HG02973 (cell line): ENCODE measurements around the gene DKC1.
"Not testable (repeated sequence)": the region's sequence is repeated elsewhere in the genome, so short reads cannot be mapped to it uniquely, and the experiment has no call there.

ENCODE experiments used
- ATAC-seq: cut with Tn5 transposase; IDR thresholded peaks from one replicate; pipeline ENCODE4 v1.9.1; 2021; ENCODE audit warnings: moderate library complexity; ENCODE audit not compliant: unreplicated experiment

DKC1 gene

DNA sequence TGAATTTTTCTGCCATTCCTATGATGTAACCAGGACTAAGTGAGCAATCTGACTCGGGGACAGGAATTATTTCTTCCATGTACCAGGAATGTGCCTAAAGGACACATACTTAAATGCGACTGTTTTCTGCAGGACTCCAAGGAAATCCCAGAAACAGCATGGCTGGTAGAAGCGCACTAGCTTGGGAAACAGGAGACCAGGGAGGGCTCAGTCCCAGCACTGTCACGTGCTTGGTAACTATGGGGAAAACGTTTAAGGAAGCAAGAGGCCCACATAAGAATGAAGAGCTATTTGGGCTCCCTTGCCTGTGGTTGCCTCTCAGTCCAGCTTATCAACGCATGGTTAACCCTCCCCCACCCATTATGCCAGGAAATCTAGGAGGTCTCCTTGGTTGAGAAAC lies 23.1 kb downstream of the DKC1 start:
- ATAC-seq: no peak

DNA sequence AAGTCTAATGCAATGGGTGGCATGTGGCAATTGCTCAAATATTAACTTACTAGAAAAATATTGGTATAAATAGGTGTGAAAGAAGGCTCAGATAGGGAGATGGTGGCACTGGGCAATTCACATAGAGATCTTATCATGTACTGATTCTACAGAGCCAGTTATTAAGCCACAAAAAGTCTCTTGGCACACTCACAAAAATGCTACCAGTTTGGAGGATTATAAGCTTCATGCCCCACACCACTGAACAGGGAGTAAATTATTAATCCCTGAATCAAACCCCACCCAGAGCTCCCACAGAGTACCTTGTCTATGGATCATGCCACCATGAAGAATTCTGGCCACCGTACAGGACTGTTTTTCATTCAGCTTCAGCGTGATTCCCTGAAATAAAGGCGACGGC lies 28.8 kb downstream of the DKC1 start:
- ATAC-seq: no peak

DNA sequence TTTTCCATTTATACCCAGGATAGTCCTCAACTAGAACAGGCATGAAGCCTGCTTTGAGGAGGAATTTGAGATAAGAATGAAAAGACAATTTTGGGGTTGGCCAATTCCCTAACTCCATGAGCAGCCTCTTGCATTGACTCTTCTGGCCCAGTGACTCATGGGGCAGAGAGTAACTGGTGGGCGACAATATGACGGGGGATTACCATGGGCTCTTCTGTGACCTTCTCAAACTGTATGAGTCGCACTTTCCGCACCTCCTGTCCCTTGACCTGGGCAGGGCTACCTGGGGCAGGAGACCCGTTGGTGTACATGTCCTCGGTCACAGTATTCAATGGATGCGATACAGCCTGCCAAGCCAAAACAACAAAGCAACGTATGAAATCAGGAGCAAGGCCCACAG lies 29.3 kb downstream of the DKC1 start:
- ATAC-seq: no peak

DNA sequence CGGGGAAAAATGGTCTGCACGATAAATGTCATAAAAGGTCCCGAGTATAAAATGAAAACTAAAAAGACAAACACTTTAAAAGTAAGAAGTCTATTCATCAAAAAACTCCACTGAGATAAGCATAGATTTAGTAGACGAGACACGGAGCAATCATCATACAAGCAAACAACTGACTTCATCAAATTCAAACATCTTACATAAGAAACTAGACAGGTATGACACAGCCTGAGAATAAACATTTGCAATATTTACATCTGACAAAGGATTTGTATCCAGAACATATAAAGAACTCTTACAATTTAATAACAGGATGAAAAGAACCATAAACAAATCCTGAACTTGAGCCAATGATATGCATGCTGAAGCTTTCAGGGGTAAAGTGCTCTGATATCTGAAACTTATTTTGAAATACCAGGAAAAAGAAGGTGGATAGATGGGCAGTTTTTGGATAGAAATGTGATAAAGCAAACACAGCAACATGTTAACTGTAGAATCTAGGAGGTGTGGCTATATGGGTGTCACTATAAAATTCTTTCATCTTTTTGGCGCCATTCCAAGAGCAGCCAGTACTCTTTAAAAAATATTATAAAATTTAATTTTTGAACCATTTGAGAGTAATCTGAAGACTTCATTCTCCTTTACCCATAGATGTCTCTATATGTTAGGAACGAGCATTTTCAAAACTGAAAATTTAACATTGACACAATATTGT lies 30.6 kb downstream of the DKC1 start:
- no peak for ATAC-seq

DNA sequence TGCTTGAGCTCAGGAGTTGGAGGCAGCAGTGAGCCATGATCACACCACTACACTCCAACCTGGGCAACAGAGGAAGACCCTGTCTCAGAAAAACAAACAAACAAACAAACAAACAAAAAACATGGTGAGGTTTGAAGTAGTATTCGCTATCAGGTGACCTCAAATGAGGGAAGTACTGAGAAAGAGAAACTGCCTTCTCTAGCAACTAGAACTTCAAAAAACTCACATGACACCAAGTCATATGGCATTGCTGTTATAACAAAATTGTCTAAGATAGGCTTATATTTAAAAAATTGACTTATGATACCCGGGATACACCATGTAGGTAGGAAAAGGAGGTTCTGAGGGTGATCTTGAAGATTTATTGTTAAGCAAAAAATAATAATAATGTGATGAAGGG lies 32.4 kb downstream of the DKC1 start:
- ATAC-seq: no peak

DNA sequence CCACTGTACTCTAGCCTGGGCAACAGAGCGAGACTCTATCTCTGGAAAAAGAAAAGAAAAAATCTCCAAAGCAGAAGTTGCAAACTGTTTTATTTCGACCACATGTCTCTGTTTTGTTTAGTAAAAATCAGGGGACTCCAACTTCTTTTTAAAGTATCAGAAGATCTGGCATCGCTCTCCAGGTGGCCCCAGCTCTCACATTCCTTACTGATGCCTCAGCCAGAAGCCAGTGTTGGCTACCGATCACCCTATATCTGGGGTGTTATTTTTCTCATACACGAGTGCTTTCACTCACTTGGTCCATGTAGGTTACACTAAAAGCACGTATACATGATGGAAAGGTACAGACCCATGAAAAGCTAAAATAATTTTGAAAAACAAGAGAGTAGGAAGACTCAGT lies 34.3 kb downstream of the DKC1 start:
- ATAC-seq: no peak

GRCh38 chrX:154799556-154800348 lies 37.1 kb downstream of the DKC1 start:
- no peak for ATAC-seq

DNA sequence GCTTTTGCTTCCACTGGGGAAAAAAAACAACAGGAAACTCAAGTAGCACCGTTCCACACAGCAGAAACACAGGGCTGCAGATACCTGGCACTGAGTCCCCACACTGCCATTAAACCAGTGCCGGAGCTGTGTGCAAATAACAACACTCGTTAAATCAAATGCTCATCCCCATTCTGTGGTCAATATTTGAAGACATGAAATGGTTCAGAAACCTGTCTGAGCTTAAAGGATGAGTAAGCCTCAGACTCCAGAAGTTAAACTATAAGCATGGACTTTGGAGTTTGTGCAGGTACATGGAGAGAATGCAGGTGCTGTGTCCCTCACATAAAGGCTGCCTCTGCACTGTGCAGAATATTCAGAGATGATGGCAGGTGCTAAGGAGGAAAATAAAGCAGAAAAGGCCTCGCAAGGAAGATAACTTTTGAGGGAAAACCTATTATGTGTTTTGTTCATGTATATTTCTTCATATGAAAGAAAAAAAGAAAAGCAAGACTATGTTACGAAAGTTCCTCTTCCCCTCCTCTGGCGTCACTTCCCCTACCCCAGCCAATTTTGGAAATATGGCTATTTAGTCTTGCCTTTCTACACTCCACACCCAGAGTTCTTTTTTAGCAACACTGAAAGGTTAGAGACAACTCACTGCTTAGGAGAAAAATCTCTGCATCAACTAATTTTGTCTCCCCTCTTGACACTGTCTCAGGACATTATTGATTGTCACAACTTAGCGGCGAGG lies 38.0 kb downstream of the DKC1 start:
- no peak for ATAC-seq

DNA sequence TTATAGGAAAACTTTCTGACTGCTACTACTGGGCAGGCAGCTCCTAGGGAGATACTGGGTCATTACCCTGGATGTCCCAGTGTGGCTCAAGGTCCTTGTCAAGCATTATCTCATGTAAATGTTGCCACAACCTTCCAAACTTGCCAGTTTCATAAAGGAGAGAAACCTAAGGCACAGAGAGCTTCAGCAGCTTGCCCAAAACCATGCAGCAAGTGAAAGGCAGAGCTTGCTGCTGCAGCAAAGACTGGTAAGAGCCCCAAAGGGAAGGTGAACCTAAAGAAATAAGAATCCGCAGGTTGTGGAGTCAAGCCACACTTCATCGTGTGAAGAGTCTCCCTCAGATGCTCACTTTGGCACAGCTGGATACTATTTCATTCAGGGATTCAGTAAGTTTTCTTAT lies 40.3 kb downstream of the DKC1 start:
- no peak for ATAC-seq

- ATAC-seq: no peak
Observed at GRCh38 chrX:154804261-154804956, 41.7 kb downstream of the DKC1 start.

DNA sequence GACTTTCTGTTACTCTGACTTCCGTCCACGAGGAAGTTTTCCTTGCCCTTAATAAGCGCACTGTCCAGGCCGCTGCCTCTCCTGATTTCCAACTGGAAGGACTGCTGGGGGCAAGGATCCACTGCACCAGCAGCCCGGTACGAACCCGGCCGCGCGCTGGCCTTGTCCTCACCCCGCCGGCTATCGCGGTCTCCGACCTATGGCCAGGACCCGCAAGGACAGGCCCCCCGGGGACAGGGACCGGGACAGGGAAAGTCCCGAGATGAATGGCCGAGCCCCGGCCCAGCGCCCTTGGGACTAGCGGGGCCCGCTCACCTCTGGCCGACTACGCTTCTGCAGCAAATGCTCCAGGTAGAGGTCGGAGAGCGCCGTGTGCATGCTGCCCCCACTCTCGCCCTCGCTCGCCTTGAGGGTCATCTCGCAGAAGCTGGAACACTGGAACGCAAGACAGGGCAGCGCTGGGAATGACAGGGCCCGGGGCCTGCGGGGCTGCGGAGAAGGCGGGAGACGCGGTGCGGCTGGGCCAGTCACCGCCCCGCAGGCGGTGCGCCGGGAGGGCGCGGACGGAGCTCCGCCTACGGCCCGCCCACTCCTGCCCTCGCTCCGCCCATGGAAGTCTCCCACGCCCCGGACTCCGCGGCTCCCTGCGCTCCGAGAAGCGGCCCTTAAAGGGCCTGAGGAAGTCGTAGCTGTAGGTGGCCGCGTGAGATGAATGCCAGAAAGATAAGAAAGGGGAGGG lies 42.5 kb downstream of the DKC1 start, which contains the start of gene MPP1:
MPP1 (minus strand) TSS at position 529 of the 739 bp plus-strand sequence; CDS start at position 417, 112 bp downstream.
- peak; percentile 88 for ATAC-seq

GRCh38 chrX:154805696-154806091 lies 43.0 kb downstream of the DKC1 start:
- ATAC-seq: no peak

DNA sequence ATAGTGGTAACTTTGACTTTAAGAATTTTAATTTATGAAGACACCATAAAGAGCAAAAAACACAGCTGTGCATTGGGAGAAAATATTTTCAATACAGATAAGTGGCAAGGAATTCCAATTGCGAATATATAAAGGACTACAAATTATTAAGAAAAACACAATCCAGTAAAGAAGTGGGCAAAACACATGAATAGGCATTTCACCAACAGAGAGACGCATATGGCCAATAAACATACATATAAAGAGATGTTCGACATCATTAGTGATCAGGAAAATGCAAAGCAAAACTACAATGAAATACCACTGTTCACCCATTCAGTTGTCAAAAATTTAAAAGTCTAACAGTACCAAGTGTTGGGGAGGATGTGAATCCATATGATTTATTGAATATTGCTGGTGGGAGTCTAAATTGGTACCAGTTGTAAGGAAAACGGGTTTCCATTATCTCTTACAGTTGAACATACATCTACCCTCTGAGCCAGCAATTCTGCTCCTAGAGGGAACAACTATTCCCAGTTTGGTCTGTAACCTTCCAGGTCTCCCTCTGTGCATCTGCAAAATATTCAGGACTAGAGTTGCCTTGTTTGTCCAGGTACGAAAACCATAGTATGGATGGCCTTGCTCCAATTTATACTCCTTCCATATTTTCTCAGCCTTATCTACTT lies 44.3 kb downstream of the DKC1 start:
- ATAC-seq: no peak

GRCh38 chrX:154809939-154810665 lies 47.4 kb downstream of the DKC1 start:
- ATAC-seq: no peak

GRCh38 chrX:154812341-154813101 lies 49.9 kb downstream of the DKC1 start:
- no peak for ATAC-seq

- no peak for ATAC-seq
Observed at GRCh38 chrX:154813801-154814200, 51.1 kb downstream of the DKC1 start.

- ATAC-seq: no peak
Observed at GRCh38 chrX:154815274-154815818, 52.7 kb downstream of the DKC1 start.

DNA sequence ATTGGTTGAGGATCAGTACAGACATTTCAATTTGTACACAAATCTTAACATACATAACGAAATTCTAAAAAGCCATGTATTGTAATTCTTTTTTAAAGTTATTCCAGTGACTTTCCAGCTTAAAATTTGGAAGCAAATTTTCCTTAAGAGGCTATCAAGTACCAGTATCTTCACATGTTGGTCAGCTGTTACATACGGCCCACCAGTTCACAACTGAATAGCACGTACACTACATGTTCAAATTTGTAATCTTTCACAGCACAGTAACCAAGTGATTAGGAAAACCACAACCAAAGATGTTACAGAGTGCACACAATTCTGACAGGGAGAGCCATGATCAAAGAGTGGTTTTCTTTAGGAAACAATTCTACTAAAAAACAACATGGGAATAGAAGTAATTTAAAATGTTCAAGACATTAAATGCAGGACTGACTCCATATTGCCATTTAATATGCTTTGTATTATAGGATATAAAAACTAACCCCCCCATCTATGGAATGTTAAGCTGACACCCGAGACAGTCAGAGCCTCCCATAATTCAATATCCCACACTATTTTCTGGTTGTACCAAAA lies 53.7 kb downstream of the DKC1 start:
- ATAC-seq: not testable (repeated sequence)
